Measurements from ENCODE around the gene IL1RAP. TPM values are rescaled to one million over a fixed set of nuclear protein-coding genes. Genes with fewer than 3 reads are reported as not detected.

Gene IL1RAP, protein sequence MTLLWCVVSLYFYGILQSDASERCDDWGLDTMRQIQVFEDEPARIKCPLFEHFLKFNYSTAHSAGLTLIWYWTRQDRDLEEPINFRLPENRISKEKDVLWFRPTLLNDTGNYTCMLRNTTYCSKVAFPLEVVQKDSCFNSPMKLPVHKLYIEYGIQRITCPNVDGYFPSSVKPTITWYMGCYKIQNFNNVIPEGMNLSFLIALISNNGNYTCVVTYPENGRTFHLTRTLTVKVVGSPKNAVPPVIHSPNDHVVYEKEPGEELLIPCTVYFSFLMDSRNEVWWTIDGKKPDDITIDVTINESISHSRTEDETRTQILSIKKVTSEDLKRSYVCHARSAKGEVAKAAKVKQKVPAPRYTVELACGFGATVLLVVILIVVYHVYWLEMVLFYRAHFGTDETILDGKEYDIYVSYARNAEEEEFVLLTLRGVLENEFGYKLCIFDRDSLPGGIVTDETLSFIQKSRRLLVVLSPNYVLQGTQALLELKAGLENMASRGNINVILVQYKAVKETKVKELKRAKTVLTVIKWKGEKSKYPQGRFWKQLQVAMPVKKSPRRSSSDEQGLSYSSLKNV
- 3.0 and 4.2 TPM in 2 replicates for total RNA-seq (2011; cell fraction: chromatin; rRNA removed; ENCODE audit: low replicate concordance)
- total RNA-seq (2011; cell fraction: nucleolus; rRNA removed), result 0.50 and 2.4 TPM in 2 replicates
- 2.2 and 3.9 TPM in 2 replicates for total RNA-seq (2011; cell fraction: nucleoplasm; rRNA removed)
- total RNA-seq (2014; rRNA removed), result 0.23 and 0.90 TPM in 2 replicates
- total RNA-seq (2014; rRNA removed; fragmentation: Illumina TruSeq; extraction: Trizol), result 1.0 and 1.2 TPM in 2 replicates
- 0.98 and 1.3 TPM in 2 replicates for total RNA-seq (2015; rRNA removed; fragmentation: Illumina TruSeq; extraction: Trizol)
- total RNA-seq (2021), result 0.62 and 1.3 TPM in 2 replicates
- polyA plus RNA-seq (2011; rRNA removed), result 0.35 and 1.8 TPM in 2 replicates
- polyA plus RNA-seq (2011; cell fraction: cytosol; rRNA removed), result 0.24 and 1.7 TPM in 2 replicates
- polyA plus RNA-seq (2011; cell fraction: nucleus; rRNA removed), result 0.28 and 2.5 TPM in 2 replicates
- 0.60 and 1.3 TPM in 2 replicates for polyA plus RNA-seq (2012)
- 0.84 and 1.1 TPM in 2 replicates for polyA plus RNA-seq (2014; fragmentation: Illumina TruSeq; extraction: Trizol)
- under 1 TPM; 0.23 to 0.36 TPM for polyA plus RNA-seq (2014; fragmentation: Nextera tagmentation; extraction: Ambion mirVana)
- 0.47 and 0.88 TPM in 2 replicates for polyA plus RNA-seq (2014; rRNA removed)
- 0.69 and 2.5 TPM in 2 replicates for polyA minus RNA-seq (2011; rRNA and poly(A)+ RNA removed)
- 1.7 and 3.1 TPM in 2 replicates for polyA minus RNA-seq (2011; cell fraction: cytosol; rRNA and poly(A)+ RNA removed)
- 0.56 and 1.2 TPM in 2 replicates for polyA minus RNA-seq (2011; cell fraction: nucleus; rRNA and poly(A)+ RNA removed)
- percentile 33 among the genes with signal in this experiment for Bru-seq, nascent RNA
- percentile 24 among the genes with signal in this experiment for BruChase-seq, experiment 1, labeled RNA remaining after a 2-hour chase
- BruChase-seq, experiment 2, labeled RNA remaining after a 6-hour chase, result percentile 23 among the genes with signal in this experiment
- long read RNA-seq, experiment 1, full-length matches to known transcripts, result 1 of 1 reads
- long read RNA-seq, experiment 1, partial matches to known transcripts, result 0 of 1 reads
- long read RNA-seq, experiment 1, other reads (novel, unspliced or antisense), result 0 of 1 reads
- long read RNA-seq, experiment 2, result 0 reads
- long read RNA-seq, experiment 3, result 0 reads

DNA sequence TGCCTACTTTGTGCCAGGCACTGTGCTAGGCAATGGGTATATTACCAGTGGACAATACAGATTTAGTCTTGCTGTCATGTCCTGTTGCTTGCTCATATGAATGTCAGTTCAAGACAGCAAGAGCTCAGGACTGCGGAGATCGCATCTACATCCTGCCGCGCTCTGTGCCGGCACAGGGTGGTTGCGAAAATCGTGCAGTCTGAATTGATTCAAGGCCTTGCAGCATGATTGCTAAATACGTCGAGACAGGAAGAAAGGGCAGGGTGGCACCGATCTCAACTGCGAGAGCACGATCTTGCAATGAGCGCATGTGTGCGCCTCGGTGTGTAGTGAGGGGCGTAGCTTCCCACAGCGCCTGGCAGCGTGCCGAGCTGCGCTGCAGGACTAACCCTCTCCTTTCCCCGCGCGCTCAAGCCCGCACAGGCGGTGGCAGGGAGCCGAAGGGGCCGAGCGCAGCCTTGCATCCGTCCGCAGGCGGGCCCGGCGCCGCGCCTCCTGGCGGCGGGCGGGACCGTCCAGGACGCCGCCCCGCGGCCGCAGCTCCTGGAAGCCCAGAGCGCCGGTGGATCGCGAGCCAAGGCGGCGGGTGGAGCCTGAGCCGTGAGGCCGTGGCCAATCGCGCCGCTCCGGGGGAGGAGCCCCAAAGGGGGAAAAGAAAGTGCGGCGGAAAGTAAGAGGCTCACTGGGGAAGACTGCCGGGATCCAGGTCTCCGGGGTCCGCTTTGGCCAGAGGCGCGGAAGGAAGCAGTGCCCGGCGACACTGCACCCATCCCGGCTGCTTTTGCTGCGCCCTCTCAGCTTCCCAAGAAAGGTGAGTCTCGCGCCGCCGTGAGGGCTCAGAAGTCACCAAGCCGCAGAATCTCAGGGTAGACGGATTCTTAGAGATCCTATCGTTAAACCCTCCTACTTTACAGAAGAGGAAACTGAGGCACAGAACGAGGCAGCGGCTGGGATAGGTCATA is at the start of gene IL1RAP:
IL1RAP (plus strand) TSS at position 677 of the 962 bp plus-strand sequence. CDS start 50,205 bp downstream, outside the sequence.
- Histone ChIP-seq H3K9me1 (ENCODE audit: control insufficient read depth, insufficient read depth, low read length) (no peaks in the 10 kb centered on the region), H3K9me3 (replicated peaks; ENCODE audit: control insufficient read depth, insufficient read depth, low read depth, low read length) (no peaks in the 10 kb centered on the region), H4K20me1 (replicated peaks; ENCODE audit: control insufficient read depth, insufficient read depth, low read length) (no peaks in the 10 kb centered on the region), H2AFZ (ENCODE audit: low read depth, low read length) (peak within 1 kb of the TSS; percentile 51; the same call in 1 of the 2 replicates), H3K27ac (ENCODE audit: extremely low read depth, low read depth, low read length) (no peak within 1 kb of the TSS), H3K9ac (ENCODE audit: insufficient read depth in 1 of 2, low read depth in 2 of 2, low read length in 2 of 2) (peak within 1 kb of the TSS in 1 of 2 experiments; percentile 64; a peak in 1 of 4 replicates), H3K79me2 (ENCODE audit: control insufficient read depth, insufficient read depth, low read length) (no peaks in the 10 kb centered on the region), H3K4me3 (peak within 1 kb of the TSS; percentile 27), H3K4me1 (replicated peaks in 1 of 2; ENCODE audit: control insufficient read depth in 2 of 2, insufficient read depth in 2 of 2, low read length in 2 of 2) (peaks cover 0 to 8% of the 10 kb centered on the region in 2 experiments; a peak in 2 of 5 replicates), H3K36me3 (ENCODE audit: control insufficient read depth, insufficient read depth, low read length) (no peaks in the 10 kb centered on the region), H3K27me3 (ENCODE audit: control insufficient read depth in 2 of 2, insufficient read depth in 2 of 2, low read length in 2 of 2) (no peaks in the 10 kb centered on the region), H3K4me2 (ENCODE audit: insufficient read depth, low read length) (peak within 1 kb of the TSS; percentile 32; the same call in 1 of the 2 replicates)
- FAIRE-seq (no peak), DNase-seq (ENCODE audit: extremely low read depth in 1 of 4, low spot score in 3 of 4) (peak; percentile 25 to 54 (median 47)), ATAC-seq (peak; percentile 99)
- in situ Hi-C loops (cut with MboI) (no loop called here), intact Hi-C loops (cut with micrococcal nuclease) (no loop called here)
- BruUV-seq (replicated peaks), result no TSS peak
- CTCF ChIA-PET (ENCODE audit: low intra/inter-chr PET ratio), result no interaction called here
- POLR2A ChIA-PET, result no interaction called here
- 6% methylated on average over 49 of the region's 76 CpGs for WGBS (ENCODE audit: insufficient coverage, low coverage, missing lambda C conversion rate)
- TF ChIP-seq, protein P1, sequence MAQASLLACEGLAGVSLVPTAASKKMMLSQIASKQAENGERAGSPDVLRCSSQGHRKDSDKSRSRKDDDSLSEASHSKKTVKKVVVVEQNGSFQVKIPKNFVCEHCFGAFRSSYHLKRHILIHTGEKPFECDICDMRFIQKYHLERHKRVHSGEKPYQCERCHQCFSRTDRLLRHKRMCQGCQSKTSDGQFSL (CRISPR knock-in tag; IDR thresholded peaks at IDR 0.05), result no peak
- TF ChIP-seq, protein P1 (tag; IDR thresholded peaks at IDR 0.05), result no peak
- TF ChIP-seq ZNF449 (CRISPR knock-in tag; IDR thresholded peaks at IDR 0.05) (no peak), BDP1 (IDR thresholded peaks at IDR 0.05; ENCODE audit: insufficient read depth, insufficient read length) (no peak), TRIM28 (IDR thresholded peaks at IDR 0.05) (no peak), YY1 (IDR thresholded peaks at IDR 0.05; ENCODE audit: borderline replicate concordance in 1 of 3, control insufficient read depth in 1 of 3, extremely low read depth in 1 of 3, insufficient read depth in 3 of 3, insufficient read length in 1 of 3, insufficient replicate concordance in 2 of 3, low read depth in 1 of 3, low read length in 2 of 3) (no peak), MCM2 (IDR thresholded peaks at IDR 0.05; ENCODE audit: low read depth) (no peak), HMG20A (CRISPR knock-in tag; conservative IDR thresholded peaks at IDR 0.05) (no peak), GATAD2B (IDR thresholded peaks at IDR 0.05; ENCODE audit: borderline replicate concordance) (no peak), CC2D1A (IDR thresholded peaks at IDR 0.05) (no peak), HEY1 (CRISPR knock-in tag; IDR thresholded peaks at IDR 0.05; ENCODE audit: borderline replicate concordance) (no peak)
